Measurements from ENCODE around the gene HIVEP3.

- no peak for TF ChIP-seq EZH2 (IDR thresholded peaks at IDR 0.05; ENCODE audit: low read length)
- TF ChIP-seq, protein P1, sequence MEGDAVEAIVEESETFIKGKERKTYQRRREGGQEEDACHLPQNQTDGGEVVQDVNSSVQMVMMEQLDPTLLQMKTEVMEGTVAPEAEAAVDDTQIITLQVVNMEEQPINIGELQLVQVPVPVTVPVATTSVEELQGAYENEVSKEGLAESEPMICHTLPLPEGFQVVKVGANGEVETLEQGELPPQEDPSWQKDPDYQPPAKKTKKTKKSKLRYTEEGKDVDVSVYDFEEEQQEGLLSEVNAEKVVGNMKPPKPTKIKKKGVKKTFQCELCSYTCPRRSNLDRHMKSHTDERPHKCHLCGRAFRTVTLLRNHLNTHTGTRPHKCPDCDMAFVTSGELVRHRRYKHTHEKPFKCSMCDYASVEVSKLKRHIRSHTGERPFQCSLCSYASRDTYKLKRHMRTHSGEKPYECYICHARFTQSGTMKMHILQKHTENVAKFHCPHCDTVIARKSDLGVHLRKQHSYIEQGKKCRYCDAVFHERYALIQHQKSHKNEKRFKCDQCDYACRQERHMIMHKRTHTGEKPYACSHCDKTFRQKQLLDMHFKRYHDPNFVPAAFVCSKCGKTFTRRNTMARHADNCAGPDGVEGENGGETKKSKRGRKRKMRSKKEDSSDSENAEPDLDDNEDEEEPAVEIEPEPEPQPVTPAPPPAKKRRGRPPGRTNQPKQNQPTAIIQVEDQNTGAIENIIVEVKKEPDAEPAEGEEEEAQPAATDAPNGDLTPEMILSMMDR (optimal IDR thresholded peaks at IDR 0.05 in 1 of 3, IDR thresholded peaks at IDR 0.05 in 1 of 3, conservative IDR thresholded peaks at IDR 0.05 in 1 of 3; ENCODE audit: extremely low read depth in 1 of 3, insufficient read depth in 2 of 3, low read length in 3 of 3) = no peak
Observed at GRCh38 chr1:41715441-41716095, 203.2 kb downstream of the HIVEP3 start.

Data from keratinocyte (primary cell).